ENCODE results near the gene CAPZA3. TPM values are rescaled to one million over a fixed set of nuclear protein-coding genes. Genes with fewer than 3 reads are reported as not detected.

Gene CAPZA3
- total RNA-seq, 1 donor: not detected

DNA sequence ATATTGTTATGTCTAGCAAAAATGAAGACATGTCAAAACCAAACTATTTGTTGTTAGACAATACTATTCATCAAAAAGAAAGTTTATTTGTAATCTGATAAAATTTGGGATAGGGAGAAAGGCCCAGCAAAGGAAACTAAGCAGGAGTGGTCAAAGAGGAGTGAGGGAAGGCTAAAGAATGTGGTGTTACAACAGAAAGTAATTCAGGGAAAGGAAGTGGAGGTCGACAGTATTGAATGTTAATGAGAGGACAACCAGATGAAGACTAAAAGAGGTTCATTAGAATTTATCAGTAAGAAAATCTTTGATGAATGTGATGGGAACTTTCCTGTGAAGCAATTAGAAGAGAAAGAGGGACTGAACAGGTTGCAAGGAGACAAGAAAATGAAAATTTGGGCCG is 34.0 kb upstream of the CAPZA3 start:
- no peak overlapping the region for H3K4me3 ChIP-seq (ENCODE audit: low read depth, low read length)
- no peak for DNase-seq (ENCODE audit: low read depth)
- TF ChIP-seq CTCF (IDR thresholded peaks at IDR 0.05; ENCODE audit: insufficient read depth, low read depth, low read length): no peak

DNA sequence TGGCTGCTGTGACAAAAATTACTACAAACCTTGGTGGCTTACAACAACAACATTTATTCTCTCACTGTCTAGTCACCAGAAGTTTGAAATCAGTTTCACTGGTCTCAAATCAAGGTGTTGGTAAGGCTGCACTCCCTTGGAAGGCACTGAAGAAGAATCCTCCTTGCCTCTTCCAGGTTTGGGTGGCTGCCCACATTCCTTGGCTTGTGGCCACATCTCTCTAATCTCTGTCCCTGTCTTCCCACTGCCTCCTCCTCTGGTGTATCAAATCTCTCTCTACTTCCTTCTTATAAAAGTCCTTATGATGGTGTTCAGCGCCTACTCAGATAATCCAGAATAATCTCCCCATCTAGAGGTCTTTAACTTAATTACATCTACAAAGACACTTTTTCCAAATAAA is 31.1 kb upstream of the CAPZA3 start:
- no peak for DNase-seq (ENCODE audit: low read depth)
- no peak for TF ChIP-seq CTCF (IDR thresholded peaks at IDR 0.05; ENCODE audit: insufficient read depth, low read depth, low read length)
- H3K4me3 ChIP-seq (ENCODE audit: low read depth, low read length): no peak overlapping the region

GRCh38 chr12:18716236-18716635 is 21.7 kb upstream of the CAPZA3 start:
- TF ChIP-seq CTCF (IDR thresholded peaks at IDR 0.05; ENCODE audit: insufficient read depth, low read depth, low read length): no peak
- no peak for DNase-seq (ENCODE audit: low read depth)
- H3K4me3 ChIP-seq (ENCODE audit: low read depth, low read length): no peak overlapping the region

DNA sequence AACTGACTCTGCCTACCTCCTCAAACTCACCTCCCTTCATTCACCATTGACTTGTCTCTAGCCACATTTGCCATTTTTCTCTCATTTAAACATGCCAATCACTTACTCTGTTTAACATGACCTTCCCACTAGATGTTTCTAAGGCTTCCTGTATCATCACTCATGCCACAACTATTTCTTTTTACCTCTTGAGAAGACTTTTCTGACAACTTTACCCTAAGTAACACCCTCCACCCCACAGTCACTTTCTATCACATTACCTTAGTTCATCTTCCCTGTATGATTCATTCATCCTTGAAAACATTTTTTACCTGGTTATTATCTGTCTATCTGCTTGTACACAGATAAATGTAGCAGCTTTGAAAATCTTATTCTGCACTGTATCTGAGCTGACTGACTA is 19.5 kb upstream of the CAPZA3 start:
- no peak for DNase-seq (ENCODE audit: low read depth)
- no peak for TF ChIP-seq CTCF (IDR thresholded peaks at IDR 0.05; ENCODE audit: insufficient read depth, low read depth, low read length)
- H3K4me3 ChIP-seq (ENCODE audit: low read depth, low read length): no peak overlapping the region

DNA sequence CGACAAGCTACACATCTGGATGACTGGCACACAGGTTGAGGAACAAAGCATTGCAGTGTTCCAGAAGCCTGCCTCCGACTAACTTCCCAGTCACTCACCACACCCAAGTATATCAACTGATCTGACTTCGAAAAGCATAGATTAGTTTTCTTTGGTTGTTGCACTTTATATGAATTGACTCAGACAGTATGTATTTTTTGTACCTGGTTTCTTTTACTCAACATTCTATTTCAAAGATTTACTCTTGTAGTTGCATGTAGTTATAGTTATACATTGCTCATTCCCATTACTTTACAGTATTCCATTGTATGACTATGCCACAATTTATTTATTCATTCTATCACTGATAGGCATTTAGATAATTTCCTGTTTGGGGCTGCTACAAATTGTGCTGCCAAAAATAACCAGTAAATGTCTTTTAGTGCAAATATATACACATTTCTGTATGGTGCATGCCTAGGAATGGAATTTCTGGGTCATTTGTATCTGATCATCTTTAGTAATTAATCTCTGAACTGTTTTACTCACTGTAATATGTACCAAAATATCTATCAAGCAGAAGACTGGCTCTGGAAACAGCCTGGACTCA is 17.9 kb upstream of the CAPZA3 start:
- no peak for DNase-seq (ENCODE audit: low read depth)
- H3K4me3 ChIP-seq (ENCODE audit: low read depth, low read length): no peak overlapping the region
- TF ChIP-seq CTCF (IDR thresholded peaks at IDR 0.05; ENCODE audit: insufficient read depth, low read depth, low read length): no peak

- DNase-seq (ENCODE audit: low read depth): no peak
- no peak for TF ChIP-seq CTCF (IDR thresholded peaks at IDR 0.05; ENCODE audit: insufficient read depth, low read depth, low read length)
- no peak overlapping the region for H3K4me3 ChIP-seq (ENCODE audit: low read depth, low read length)
These were observed 17.2 kb upstream of the CAPZA3 start for GRCh38 chr12:18720690-18721089.

- no peak for TF ChIP-seq CTCF (IDR thresholded peaks at IDR 0.05; ENCODE audit: insufficient read depth, low read depth, low read length)
- DNase-seq (ENCODE audit: low read depth): no peak
- no peak overlapping the region for H3K4me3 ChIP-seq (ENCODE audit: low read depth, low read length)
These were observed 16.5 kb upstream of the CAPZA3 start for GRCh38 chr12:18721452-18721851.
